IMR-90 (cell line): ENCODE results near the gene EPB41L5. TPM values are rescaled to one million over a fixed set of nuclear protein-coding genes. Genes with fewer than 3 reads are reported as not detected.

Experiments used
- ATAC-seq: fragments of 200-7000 bp; cut with Tn5 transposase; 2 replicates; pipeline ENCODE4 v1.9.1; 2020; ENCODE audit warnings: low read depth, mild to moderate bottlenecking, moderate library complexity
- BruUV-seq: library from RNA; stranded (reverse); fragments of 400-500 nt; replicated peaks from 2 replicates; lab custom pipeline; 2021; lab: Mats Ljungman, UMichigan
- CTCF ChIA-PET: fragments of 300-600 bp; formaldehyde crosslinking; extraction: SDS; loops from one replicate; lab custom pipeline; 2021; ENCODE audit warnings: antibody characterized with exemption; lab: Yijun Ruan, JAX
- POLR2A ChIA-PET: fragments of 300-600 bp; sonication (Branson Sonifier 250); formaldehyde crosslinking; loops from one replicate; lab custom pipeline; 2022; ENCODE audit warnings: antibody characterized with exemption; ENCODE audit not compliant: unreplicated experiment; lab: Charles Lee
- DNase-seq: peaks from one replicate; pipeline ENCODE4 v3.0.0; 2013
- H2AFZ ChIP-seq: replicated peaks from 2 replicates; pipeline ENCODE3; 2013; ENCODE audit warnings: low read length, mild to moderate bottlenecking; ENCODE audit not compliant: poor library complexity
- H2AK5ac ChIP-seq: 2 replicates; pipeline ENCODE4 v1.6.1; 2013; ENCODE audit warnings: low read depth, low read length, inconsistent platforms
- H2AK9ac ChIP-seq: replicated peaks from 2 replicates; pipeline ENCODE3; 2013; ENCODE audit warnings: mild to moderate bottlenecking, low read depth, low read length, moderate library complexity; ENCODE audit not compliant: poor library complexity
- H2BK120ac ChIP-seq: 2 replicates; pipeline ENCODE4 v1.6.1; 2013; ENCODE audit warnings: low read depth, low read length, inconsistent platforms
- H2BK15ac ChIP-seq: 3 replicates; pipeline ENCODE4 v1.6.1; 2013; ENCODE audit warnings: low read depth, low read length, inconsistent platforms
- H2BK20ac ChIP-seq: 2 replicates; pipeline ENCODE4 v1.6.1; 2013; ENCODE audit warnings: low read depth, mild to moderate bottlenecking, inconsistent platforms, low read length, moderate library complexity
- H2BK5ac ChIP-seq: 2 replicates; pipeline ENCODE4 v1.6.1; 2013; ENCODE audit warnings: mild to moderate bottlenecking, low read depth, low read length, inconsistent platforms; ENCODE audit not compliant: poor library complexity, severe bottlenecking
- H3K14ac ChIP-seq: replicated peaks from 2 replicates; pipeline ENCODE4 v1.6.1; 2013; ENCODE audit warnings: low read depth, low read length, inconsistent platforms
- H3K18ac ChIP-seq: 2 replicates; pipeline ENCODE4 v1.6.1; 2013; ENCODE audit warnings: low read depth, low read length, control low read depth
- H3K23ac ChIP-seq: 2 replicates; pipeline ENCODE4 v1.6.1; 2013; ENCODE audit warnings: low read depth, low read length, inconsistent platforms
- H3K27ac ChIP-seq: 2 replicates; pipeline ENCODE4 v1.5.1; 2013; ENCODE audit warnings: mild to moderate bottlenecking, control low read depth, low read length; ENCODE audit not compliant: insufficient read depth
- H3K27me3 ChIP-seq: 2 replicates; pipeline ENCODE4 v1.6.1; 2013; ENCODE audit warnings: low read length; ENCODE audit not compliant: control insufficient read depth, insufficient read depth
- H3K36me3 ChIP-seq: 2 replicates; pipeline ENCODE4 v1.6.1; 2013; ENCODE audit warnings: low read length, mixed read lengths; ENCODE audit not compliant: control insufficient read depth, insufficient read depth
- H3K4ac ChIP-seq: 2 replicates; pipeline ENCODE4 v1.6.1; 2013; ENCODE audit warnings: low read depth, low read length, inconsistent platforms
- H3K4me1 ChIP-seq: 2 replicates; pipeline ENCODE4 v1.6.1; 2013; ENCODE audit warnings: low read length, mixed read lengths; ENCODE audit not compliant: control insufficient read depth, insufficient read depth
- H3K4me2 ChIP-seq: 2 replicates; pipeline ENCODE4 v1.6.1; 2013; ENCODE audit warnings: low read depth, mild to moderate bottlenecking, control low read depth, low read length, moderate library complexity
- H3K4me3 ChIP-seq: 2 replicates; pipeline ENCODE4 v1.5.1; 2013; ENCODE audit warnings: low read depth, mild to moderate bottlenecking, control low read depth, low read length, moderate library complexity; ENCODE audit not compliant: insufficient read depth
- H3K56ac ChIP-seq: 2 replicates; pipeline ENCODE4 v1.6.1; 2013; ENCODE audit warnings: low read length, inconsistent platforms; ENCODE audit not compliant: insufficient read depth; ENCODE audit errors: extremely low read depth
- H3K79me1 ChIP-seq, 2 experiments: 2 replicates each; pipeline ENCODE4 v1.6.1; 2013; ENCODE audit warnings: low read length in 2 of 2, inconsistent platforms in 1 of 2, low read depth in 1 of 2
- H3K9ac ChIP-seq: 2 replicates; pipeline ENCODE4 v1.6.1; 2013; ENCODE audit warnings: low read depth, low read length, control low read depth
- H3K9me1 ChIP-seq: 2 replicates; pipeline ENCODE4 v1.6.1; 2013; ENCODE audit warnings: low read length, inconsistent platforms; ENCODE audit not compliant: insufficient read depth
- H3K9me3 ChIP-seq: 2 replicates; pipeline ENCODE4 v1.6.1; 2013; ENCODE audit warnings: low read length; ENCODE audit not compliant: control insufficient read depth, insufficient read depth
- H4K20me1 ChIP-seq: 2 replicates; pipeline ENCODE4 v1.6.1; 2013; ENCODE audit warnings: low read length, inconsistent platforms; ENCODE audit not compliant: insufficient read depth
- H4K5ac ChIP-seq: 2 replicates; pipeline ENCODE4 v1.6.1; 2013; ENCODE audit warnings: mild to moderate bottlenecking, low read depth, low read length, control low read depth
- H4K8ac ChIP-seq, 2 experiments: 2 replicates each; pipeline ENCODE4 v1.6.1; 2013; ENCODE audit warnings: low read depth in 2 of 2, low read length in 2 of 2, control low read depth in 1 of 2, inconsistent platforms in 1 of 2
- H4K91ac ChIP-seq: 2 replicates; pipeline ENCODE4 v1.6.1; 2013; ENCODE audit warnings: low read depth, low read length, inconsistent platforms; ENCODE audit not compliant: insufficient read depth
- NFE2L2 ChIP-seq: fragments of 150-350 bp; IDR thresholded peaks from 2 replicates; pipeline ENCODE4 v1.6.1; 2016; ENCODE audit warnings: low read depth, mild to moderate bottlenecking, low read length
- WGBS, 2 experiments: methylation state at CpG; one replicate each; pipeline versions ENCODE4 v1.1.5 to v1.1.7; 2013; ENCODE audit warnings: missing lambda C conversion rate in 2 of 2; ENCODE audit not compliant: insufficient read length in 1 of 2; ENCODE audit errors: extremely low coverage in 2 of 2; 5-methylcytosine and 5-hydroxymethylcytosine counted together
- dilution Hi-C: fragments of 300-500 bp; cut with HindIII; formaldehyde crosslinking; loops from one replicate; pipeline ENCODE4 v1.14.3; 2018; ENCODE audit warnings: low sequenced_read_pairs; ENCODE audit not compliant: unreplicated experiment
- in situ Hi-C: fragments of 300-500 bp; cut with MboI; formaldehyde crosslinking; loops from 3 replicates; pipeline ENCODE4 v1.14.3; 2019; ENCODE audit warnings: low sequenced_read_pairs, inconsistent platforms, mixed read lengths
- intact Hi-C: fragments of 100-400 bp; cut with micrococcal nuclease; formaldehyde crosslinking; loops from 2 replicates; pipeline ENCODE4 v1.10.0; 2022
- polyA plus RNA-seq, 3 experiments: library from polyadenylated mRNA; depleted of rRNA; stranded (reverse); fragments of >200 nt; gene quantifications; 2 replicates each; pipeline ENCODE4 v1.2.3, GENCODE V29; 2012; ENCODE audit warnings: low replicate concordance in 1 of 3
- total RNA-seq: library from RNA; depleted of rRNA; stranded (reverse); fragments of >200 nt; gene quantifications from 2 replicates; pipeline ENCODE4 v1.2.3, GENCODE V29; 2012

EPB41L5 gene
- total and polyA plus RNA-seq, 2 of the 4 experiments (the other 2 are of a cell fraction): 5.1 to 10.6 TPM

- in situ Hi-C loops (no loop called here), intact Hi-C loops (no loop called here), dilution Hi-C loops (no loop called here)
- H2AK5ac ChIP-seq: no peak overlapping the region
- BruUV-seq: no TSS peak
- H2BK20ac ChIP-seq: no peak overlapping the region
- no peak overlapping the region for H3K4me3 ChIP-seq
- 0 out of 2 replicates have a peak, but pooled peaks cover 2% of the 10 kb centered on the region for H3K9me3 ChIP-seq
- ChIA-PET CTCF (no interaction called here), POLR2A (no interaction called here)
- H3K4me1 ChIP-seq: no peaks in the 10 kb centered on the region
- no peak overlapping the region for H2BK120ac ChIP-seq
- no peaks in the 10 kb centered on the region for H3K27me3 ChIP-seq
- no peak overlapping the region for H3K23ac ChIP-seq
- H4K20me1 ChIP-seq: no peaks in the 10 kb centered on the region
- H3K4me2 ChIP-seq: no peak overlapping the region
- no peak overlapping the region for H2BK15ac ChIP-seq
- H3K4ac ChIP-seq: no peak overlapping the region
- no peak for TF ChIP-seq NFE2L2
- H3K9ac ChIP-seq: no peak overlapping the region
- H3K79me1 ChIP-seq: no peaks in the 10 kb centered on the region
- H3K27ac ChIP-seq: no peak overlapping the region
- ATAC-seq (no peak), DNase-seq (no peak)
- H3K9me1 ChIP-seq: no peaks in the 10 kb centered on the region
- H3K18ac ChIP-seq: no peak overlapping the region
- H4K8ac ChIP-seq: no peak overlapping the region
- no peak overlapping the region for H2AK9ac ChIP-seq
- no peak overlapping the region for H3K56ac ChIP-seq
- no peak overlapping the region for H3K14ac ChIP-seq
- no peaks in the 10 kb centered on the region for H3K36me3 ChIP-seq
- no peak overlapping the region for H2AFZ ChIP-seq
- no peak overlapping the region for H4K91ac ChIP-seq
- H4K5ac ChIP-seq: no peak overlapping the region
- H2BK5ac ChIP-seq: no peak overlapping the region
- WGBS, 2 experiments: no CpG with 5 or more reads among the region's 1 CpG
Observed at GRCh38 chr2:120192280-120192679, 179.4 kb downstream of the EPB41L5 start.
